ENCODE measurements around the gene ZNF256.

The ZNF256 gene

GRCh38 chr19:57947419-57948134, at the start of gene ZNF256:
ZNF256 (minus strand) TSS chr19:57947706; CDS start chr19:57947474, 232 bp downstream.
- DNase-seq, result peak; percentile 90 to 95 (median 91)

- no peak for DNase-seq
Observed at GRCh38 chr19:57992841-57993240, 45.3 kb upstream of the ZNF256 start.

- no peak for DNase-seq
Observed at GRCh38 chr19:57978586-57979289, 31.2 kb upstream of the ZNF256 start.

- DNase-seq, result no peak
Observed at GRCh38 chr19:57974434-57974833, 26.9 kb upstream of the ZNF256 start, which contains the start of gene C19orf18. C19orf18 (minus strand) TSS chr19:57974534; CDS start chr19:57974432, 102 bp downstream.

GRCh38 chr19:57964761-57965160, 17.3 kb upstream of the ZNF256 start:
- no peak for DNase-seq

- DNase-seq, result no peak
Observed at GRCh38 chr19:57961785-57962184, 14.3 kb upstream of the ZNF256 start.

- no peak for DNase-seq
Observed at GRCh38 chr19:57954996-57955395, 7.5 kb upstream of the ZNF256 start.

- DNase-seq, result no peak
Observed at GRCh38 chr19:57949702-57950101, 2.2 kb upstream of the ZNF256 start.

GRCh38 chr19:57949296-57949695, 1.8 kb upstream of the ZNF256 start:
- no peak for DNase-seq

GRCh38 chr19:57947088-57947418, 453 bp downstream of the ZNF256 start:
- no peak for DNase-seq

- no peak for DNase-seq
Observed at GRCh38 chr19:57946316-57946715, 1.2 kb downstream of the ZNF256 start.

- DNase-seq, result no peak
Observed at GRCh38 chr19:57941593-57941992, 5.9 kb downstream of the ZNF256 start.

GRCh38 chr19:57935731-57936130, 11.8 kb downstream of the ZNF256 start:
- DNase-seq, result no peak

GRCh38 chr19:57934820-57935665, 12.5 kb downstream of the ZNF256 start, which contains the start of gene ZNF418:
ZNF418 (minus strand) TSS chr19:57935402; CDS start chr19:57933822, 1,580 bp downstream.
- peak; percentile 75 to 77 (median 77) for DNase-seq

GRCh38 chr19:57927587-57927986, 19.9 kb downstream of the ZNF256 start:
- no peak for DNase-seq

- peak; percentile 94 to 97 (median 97) for DNase-seq
Observed at GRCh38 chr19:57916168-57916995, 31.1 kb downstream of the ZNF256 start, which contains the start of gene ZNF417. ZNF417 (minus strand) TSS chr19:57916592; CDS start chr19:57916411, 181 bp downstream.

GRCh38 chr19:57914531-57914930, 33.0 kb downstream of the ZNF256 start:
- no peak for DNase-seq

GRCh38 chr19:57907394-57907793, 40.1 kb downstream of the ZNF256 start:
- no peak for DNase-seq

- no peak for DNase-seq
Observed at GRCh38 chr19:57905258-57905657, 42.2 kb downstream of the ZNF256 start.

- no peak for DNase-seq
Observed at GRCh38 chr19:57903618-57904184, 43.8 kb downstream of the ZNF256 start.

GRCh38 chr19:57900311-57900710, 47.2 kb downstream of the ZNF256 start:
- no peak for DNase-seq
